Activated naive CD8-positive, alpha-beta T cell treated with anti-CD3 and anti-CD28 coated beads, Interleukin-2, amount 10 ng/mL, durations not matched to agents 7 days and 5 days (primary cell): ENCODE results near the gene STRA6. TPM values are rescaled to one million over a fixed set of nuclear protein-coding genes. Genes with fewer than 3 reads are reported as not detected.

Experiments used
- ATAC-seq: fragments of 150-1000 bp; cut with Tn5 transposase; one replicate; pipeline ENCODE4 v1.10.0; 2021; ENCODE audit warnings: low read depth, moderate library complexity
- POLR2A ChIA-PET: fragments of 350-600 bp; sonication (Branson Sonifier 250); formaldehyde crosslinking; loops from one replicate; lab custom pipeline; 2021; ENCODE audit warnings: antibody characterized with exemption; lab: Charles Lee
- DNase-seq: peaks from one replicate; pipeline ENCODE4 v3.0.0; 2021
- H3K27ac Mint-ChIP-seq: one replicate; pipeline ENCODE4 v1.8.0; 2022; ENCODE audit warnings: mild to moderate bottlenecking, mixed read lengths
- H3K27me3 Mint-ChIP-seq: one replicate; pipeline ENCODE4 v1.8.0; 2022; ENCODE audit warnings: mild to moderate bottlenecking, moderate library complexity, mixed read lengths
- H3K36me3 Mint-ChIP-seq: one replicate; pipeline ENCODE4 v1.8.0; 2021; ENCODE audit warnings: mild to moderate bottlenecking, mixed read lengths
- H3K4me1 Mint-ChIP-seq: one replicate; pipeline ENCODE4 v1.8.0; 2021; ENCODE audit warnings: mixed read lengths
- H3K4me3 Mint-ChIP-seq: one replicate; pipeline ENCODE4 v1.8.0; 2022; ENCODE audit warnings: mild to moderate bottlenecking, moderate library complexity, mixed read lengths
- H3K9me3 Mint-ChIP-seq: one replicate; pipeline ENCODE4 v1.8.0; 2021; ENCODE audit warnings: mixed read lengths
- total RNA-seq, 2 experiments: library from RNA; stranded (reverse); gene quantifications; one replicate each; pipeline ENCODE4 v1.2.3, GENCODE V29; 2021

The STRA6 gene
- total RNA-seq, 2 experiments from 2014 or later, result not detected

GRCh38 chr15:74138642-74139041 lies 63.9 kb downstream of the STRA6 start:
- peaks cover 70% of the 10 kb centered on the region for H3K27me3 Mint-ChIP-seq

GRCh38 chr15:74137537-74137894 lies 65.1 kb downstream of the STRA6 start:
- no peak overlapping the region for H3K4me3 Mint-ChIP-seq
- POLR2A ChIA-PET, result interaction anchor here (0.7 kb wide), 1 partner anchor 182 kb away, joined by 7 read pairs; no protein-coding TSS in a partner anchor
- H3K9me3 Mint-ChIP-seq, result no peaks in the 10 kb centered on the region
- peaks cover 78% of the 10 kb centered on the region for H3K27me3 Mint-ChIP-seq
- no peak overlapping the region for H3K27ac Mint-ChIP-seq
- H3K4me1 Mint-ChIP-seq, result peaks cover 22% of the 10 kb centered on the region
- H3K36me3 Mint-ChIP-seq, result no peaks in the 10 kb centered on the region
- ATAC-seq (no peak), DNase-seq (no peak)

More at GRCh38 chr15:74138642-74139041, 63.9 kb downstream of the STRA6 start:
- Mint-ChIP-seq H3K27ac (no peak overlapping the region), H3K36me3 (no peaks in the 10 kb centered on the region), H3K9me3 (no peaks in the 10 kb centered on the region), H3K4me1 (peaks cover 22% of the 10 kb centered on the region), H3K4me3 (no peak overlapping the region)
- DNase-seq (no peak), ATAC-seq (no peak)
- POLR2A ChIA-PET, result no interaction called here

- Mint-ChIP-seq H3K9me3 (no peaks in the 10 kb centered on the region), H3K27me3 (peaks cover 79% of the 10 kb centered on the region), H3K36me3 (no peaks in the 10 kb centered on the region), H3K4me3 (peak overlapping the region; percentile 71), H3K27ac (no peak overlapping the region), H3K4me1 (peaks cover 25% of the 10 kb centered on the region)
- no peak for ATAC-seq
- POLR2A ChIA-PET, result no interaction called here
- DNase-seq, result no peak
These were observed 65.6 kb downstream of the STRA6 start for GRCh38 chr15:74136814-74137536.

GRCh38 chr15:74136540-74136813 lies 66.1 kb downstream of the STRA6 start:
- Mint-ChIP-seq H3K27me3 (peaks cover 84% of the 10 kb centered on the region), H3K4me3 (peak overlapping the region; percentile 71), H3K27ac (no peak overlapping the region), H3K36me3 (no peaks in the 10 kb centered on the region), H3K4me1 (peaks cover 25% of the 10 kb centered on the region), H3K9me3 (no peaks in the 10 kb centered on the region)
- ATAC-seq (no peak), DNase-seq (no peak)
- POLR2A ChIA-PET, result no interaction called here

- ATAC-seq, result no peak
- peaks cover 87% of the 10 kb centered on the region for H3K27me3 Mint-ChIP-seq
- peak; percentile 36 for DNase-seq
- H3K4me1 Mint-ChIP-seq, result peaks cover 26% of the 10 kb centered on the region
- POLR2A ChIA-PET, result no interaction called here
- H3K9me3 Mint-ChIP-seq, result no peaks in the 10 kb centered on the region
- H3K27ac Mint-ChIP-seq, result peak overlapping the region; percentile 21
- no peaks in the 10 kb centered on the region for H3K36me3 Mint-ChIP-seq
- H3K4me3 Mint-ChIP-seq, result peak overlapping the region; percentile 63
These were observed 67.5 kb downstream of the STRA6 start for GRCh38 chr15:74135041-74135565.

GRCh38 chr15:74134387-74135027 lies 68.1 kb downstream of the STRA6 start:
- H3K27ac Mint-ChIP-seq, result peak overlapping the region; percentile 21
- peaks cover 22% of the 10 kb centered on the region for H3K4me1 Mint-ChIP-seq
- H3K27me3 Mint-ChIP-seq, result peaks cover 88% of the 10 kb centered on the region
- peaks cover under 1% of the 10 kb centered on the region for H3K36me3 Mint-ChIP-seq
- H3K4me3 Mint-ChIP-seq, result no peak overlapping the region
- no peak for ATAC-seq
- DNase-seq, result peak; percentile 62
- POLR2A ChIA-PET, result no interaction called here
- no peaks in the 10 kb centered on the region for H3K9me3 Mint-ChIP-seq

- ATAC-seq, result no peak
- peaks cover 24% of the 10 kb centered on the region for H3K4me1 Mint-ChIP-seq
- H3K4me3 Mint-ChIP-seq, result no peak overlapping the region
- H3K27ac Mint-ChIP-seq, result no peak overlapping the region
- no peaks in the 10 kb centered on the region for H3K9me3 Mint-ChIP-seq
- H3K36me3 Mint-ChIP-seq, result peaks cover 1% of the 10 kb centered on the region
- POLR2A ChIA-PET, result no interaction called here
- peaks cover 92% of the 10 kb centered on the region for H3K27me3 Mint-ChIP-seq
- DNase-seq, result peak; percentile 41
These were observed 68.7 kb downstream of the STRA6 start for GRCh38 chr15:74133694-74134386.

- Mint-ChIP-seq H3K4me3 (peak overlapping the region; percentile 19), H3K4me1 (peaks cover 24% of the 10 kb centered on the region), H3K9me3 (no peaks in the 10 kb centered on the region), H3K27me3 (peaks cover 91% of the 10 kb centered on the region), H3K36me3 (peaks cover 1% of the 10 kb centered on the region), H3K27ac (peak overlapping the region; percentile 48)
- DNase-seq, result peak; percentile 57
- POLR2A ChIA-PET, result no interaction called here
- no peak for ATAC-seq
These were observed 69.6 kb downstream of the STRA6 start for GRCh38 chr15:74132681-74133651.

- Mint-ChIP-seq H3K27ac (peak overlapping the region; percentile 20), H3K4me1 (peaks cover 19% of the 10 kb centered on the region), H3K36me3 (peaks cover 1% of the 10 kb centered on the region), H3K4me3 (peak overlapping the region; percentile 13), H3K27me3 (peaks cover 90% of the 10 kb centered on the region), H3K9me3 (no peaks in the 10 kb centered on the region)
- DNase-seq (peak; percentile 38), ATAC-seq (no peak)
- POLR2A ChIA-PET, result no interaction called here
These were observed 70.8 kb downstream of the STRA6 start for GRCh38 chr15:74131628-74132413.

- POLR2A ChIA-PET, result interaction anchor here (0.7 kb wide), 1 partner anchor 1237 kb away, joined by 3 read pairs; no protein-coding TSS in a partner anchor
These were observed 71.5 kb downstream of the STRA6 start for GRCh38 chr15:74130849-74131627.

GRCh38 chr15:74130155-74130848 lies 72.3 kb downstream of the STRA6 start, which contains the start of gene ISLR2:
Gene ISLR2 (plus strand): TSS chr15:74130586. CDS start chr15:74132755, 2,169 bp downstream.
- POLR2A ChIA-PET, result interaction anchor here (0.7 kb wide), 1 partner anchor 1237 kb away, joined by 3 read pairs; no protein-coding TSS in a partner anchor
- DNase-seq, result peak; percentile 39
- Mint-ChIP-seq H3K4me1 (peaks cover 16% of the 10 kb centered on the region), H3K9me3 (no peaks in the 10 kb centered on the region), H3K27me3 (peaks cover 82% of the 10 kb centered on the region), H3K27ac (peak within 1 kb of the TSS; percentile 77), H3K4me3 (no peak within 1 kb of the TSS), H3K36me3 (peaks cover 1% of the 10 kb centered on the region)
- no peak for ATAC-seq

More at GRCh38 chr15:74130849-74131627, 71.5 kb downstream of the STRA6 start:
- peaks cover 85% of the 10 kb centered on the region for H3K27me3 Mint-ChIP-seq
- peaks cover 1% of the 10 kb centered on the region for H3K36me3 Mint-ChIP-seq
- H3K4me3 Mint-ChIP-seq, result no peak overlapping the region
- peak overlapping the region; percentile 28 for H3K27ac Mint-ChIP-seq
- peaks cover 16% of the 10 kb centered on the region for H3K4me1 Mint-ChIP-seq
- no peak for ATAC-seq
- no peaks in the 10 kb centered on the region for H3K9me3 Mint-ChIP-seq
- DNase-seq, result no peak
